ENCODE data around the gene SVEP1.

SVEP1 gene

DNA sequence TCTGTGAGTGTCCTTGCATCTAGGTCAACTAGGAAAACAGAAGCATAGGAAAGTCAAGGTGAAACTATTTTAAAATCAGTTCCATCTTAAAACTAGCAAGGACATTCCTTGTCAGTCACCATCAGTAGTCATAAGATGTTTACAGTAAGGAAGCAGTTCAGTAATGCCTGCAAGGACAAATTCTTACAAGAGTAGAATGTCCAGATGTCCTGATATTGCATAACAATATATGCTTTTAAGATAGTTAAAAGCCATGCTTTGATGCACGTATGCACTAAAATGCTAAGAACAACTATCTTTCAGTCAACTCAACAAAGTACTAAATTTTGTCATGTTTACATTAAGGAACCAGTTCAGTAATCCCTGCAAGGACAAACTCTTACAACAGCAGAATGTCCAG, 11.3 kb upstream of the SVEP1 start:
- no peaks in the 10 kb centered on the region for H3K4me1 ChIP-seq (ENCODE audit: control insufficient read depth in 1 of 2, insufficient read depth in 1 of 2, low read depth in 1 of 2, low read length in 1 of 2)
- H3K9me3 ChIP-seq = no peaks in the 10 kb centered on the region
- TF ChIP-seq, protein P1, sequence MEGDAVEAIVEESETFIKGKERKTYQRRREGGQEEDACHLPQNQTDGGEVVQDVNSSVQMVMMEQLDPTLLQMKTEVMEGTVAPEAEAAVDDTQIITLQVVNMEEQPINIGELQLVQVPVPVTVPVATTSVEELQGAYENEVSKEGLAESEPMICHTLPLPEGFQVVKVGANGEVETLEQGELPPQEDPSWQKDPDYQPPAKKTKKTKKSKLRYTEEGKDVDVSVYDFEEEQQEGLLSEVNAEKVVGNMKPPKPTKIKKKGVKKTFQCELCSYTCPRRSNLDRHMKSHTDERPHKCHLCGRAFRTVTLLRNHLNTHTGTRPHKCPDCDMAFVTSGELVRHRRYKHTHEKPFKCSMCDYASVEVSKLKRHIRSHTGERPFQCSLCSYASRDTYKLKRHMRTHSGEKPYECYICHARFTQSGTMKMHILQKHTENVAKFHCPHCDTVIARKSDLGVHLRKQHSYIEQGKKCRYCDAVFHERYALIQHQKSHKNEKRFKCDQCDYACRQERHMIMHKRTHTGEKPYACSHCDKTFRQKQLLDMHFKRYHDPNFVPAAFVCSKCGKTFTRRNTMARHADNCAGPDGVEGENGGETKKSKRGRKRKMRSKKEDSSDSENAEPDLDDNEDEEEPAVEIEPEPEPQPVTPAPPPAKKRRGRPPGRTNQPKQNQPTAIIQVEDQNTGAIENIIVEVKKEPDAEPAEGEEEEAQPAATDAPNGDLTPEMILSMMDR (IDR thresholded peaks at IDR 0.05) = no peak
- no peaks in the 10 kb centered on the region for H3K27me3 ChIP-seq
- no peak overlapping the region for H3K4me3 ChIP-seq (ENCODE audit: low read depth in 1 of 2, low read length in 1 of 2)
- no peak overlapping the region for H3K27ac ChIP-seq
- H3K36me3 ChIP-seq = no peaks in the 10 kb centered on the region

DNA sequence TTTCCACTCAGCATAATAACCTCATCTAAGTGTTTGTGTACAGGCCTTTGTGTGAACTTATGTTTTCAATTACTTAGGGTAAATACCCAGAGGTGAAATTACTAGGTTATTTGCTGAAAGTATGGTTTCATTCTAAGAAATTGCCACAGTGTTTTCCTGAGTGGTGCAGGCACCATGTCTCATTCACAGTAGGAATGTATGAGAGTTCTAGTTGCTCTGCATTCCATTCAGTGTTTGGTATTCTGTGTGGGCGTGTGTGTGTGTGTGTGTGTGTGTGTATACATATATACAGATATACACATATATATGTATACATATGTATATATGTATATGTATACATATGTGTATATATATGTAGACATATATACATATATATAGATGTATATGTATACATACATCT, 8.8 kb upstream of the SVEP1 start:
- Histone ChIP-seq H3K27ac (no peak overlapping the region), H3K4me3 (ENCODE audit: low read depth in 1 of 2, low read length in 1 of 2) (no peak overlapping the region), H3K9me3 (no peaks in the 10 kb centered on the region), H3K27me3 (peaks cover 18% of the 10 kb centered on the region), H3K36me3 (no peaks in the 10 kb centered on the region), H3K4me1 (ENCODE audit: control insufficient read depth in 1 of 2, insufficient read depth in 1 of 2, low read depth in 1 of 2, low read length in 1 of 2) (no peaks in the 10 kb centered on the region)
- TF ChIP-seq, protein P1 (IDR thresholded peaks at IDR 0.05) = no peak

DNA sequence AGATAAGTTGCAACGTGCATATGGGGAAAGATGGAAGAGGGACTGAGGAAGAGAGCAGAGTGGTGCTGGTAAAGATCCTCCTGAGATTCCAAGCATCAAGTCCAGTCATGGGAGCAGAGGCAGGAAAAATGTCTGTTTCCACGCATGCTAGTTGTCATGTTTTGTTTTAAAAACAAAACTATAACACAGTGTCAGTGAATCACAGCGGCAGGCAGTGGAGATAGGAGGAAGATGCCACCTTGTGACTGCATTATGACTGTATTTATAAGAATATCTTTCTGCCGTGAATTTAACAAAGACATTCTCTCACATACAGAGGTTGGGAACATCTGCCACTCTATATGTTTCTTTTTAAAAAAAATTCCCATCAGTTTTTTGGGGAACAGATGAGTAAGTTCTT, 3.7 kb upstream of the SVEP1 start:
- no peak overlapping the region for H3K4me3 ChIP-seq (ENCODE audit: low read depth in 1 of 2, low read length in 1 of 2)
- peaks cover 5 to 10% of the 10 kb centered on the region in 2 experiments for H3K4me1 ChIP-seq (ENCODE audit: control insufficient read depth in 1 of 2, insufficient read depth in 1 of 2, low read depth in 1 of 2, low read length in 1 of 2)
- H3K9me3 ChIP-seq = no peaks in the 10 kb centered on the region
- H3K36me3 ChIP-seq = no peaks in the 10 kb centered on the region
- no peak overlapping the region for H3K27ac ChIP-seq
- TF ChIP-seq, protein P1 (IDR thresholded peaks at IDR 0.05) = no peak
- H3K27me3 ChIP-seq = peaks cover 68% of the 10 kb centered on the region

DNA sequence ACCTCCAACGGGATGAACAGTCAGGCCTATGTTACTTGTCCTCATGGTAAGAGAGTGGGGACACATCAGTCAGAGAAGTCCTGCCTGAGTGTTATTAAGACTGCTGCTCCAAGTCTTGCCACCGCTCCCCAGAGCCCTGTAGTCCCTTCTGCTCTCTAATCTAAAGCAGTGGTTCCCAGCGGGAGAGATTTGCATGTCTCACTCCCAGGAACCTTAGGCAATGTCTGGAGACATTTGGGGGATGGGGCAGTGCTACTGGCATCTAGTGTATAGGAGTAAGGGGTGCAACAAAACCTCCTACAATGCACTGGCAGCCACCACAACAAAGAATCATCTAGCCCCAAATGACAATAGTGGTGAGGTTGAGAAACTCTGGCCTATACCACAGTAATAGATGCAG, 2.6 kb upstream of the SVEP1 start:
- H3K9me3 ChIP-seq = no peaks in the 10 kb centered on the region
- H3K4me3 ChIP-seq (ENCODE audit: low read depth in 1 of 2, low read length in 1 of 2) = no peak overlapping the region
- peaks cover 78% of the 10 kb centered on the region for H3K27me3 ChIP-seq
- H3K27ac ChIP-seq = no peak overlapping the region
- peaks cover 5 to 10% of the 10 kb centered on the region in 2 experiments for H3K4me1 ChIP-seq (ENCODE audit: control insufficient read depth in 1 of 2, insufficient read depth in 1 of 2, low read depth in 1 of 2, low read length in 1 of 2)
- no peaks in the 10 kb centered on the region for H3K36me3 ChIP-seq
- TF ChIP-seq, protein P1 (IDR thresholded peaks at IDR 0.05) = no peak

DNA sequence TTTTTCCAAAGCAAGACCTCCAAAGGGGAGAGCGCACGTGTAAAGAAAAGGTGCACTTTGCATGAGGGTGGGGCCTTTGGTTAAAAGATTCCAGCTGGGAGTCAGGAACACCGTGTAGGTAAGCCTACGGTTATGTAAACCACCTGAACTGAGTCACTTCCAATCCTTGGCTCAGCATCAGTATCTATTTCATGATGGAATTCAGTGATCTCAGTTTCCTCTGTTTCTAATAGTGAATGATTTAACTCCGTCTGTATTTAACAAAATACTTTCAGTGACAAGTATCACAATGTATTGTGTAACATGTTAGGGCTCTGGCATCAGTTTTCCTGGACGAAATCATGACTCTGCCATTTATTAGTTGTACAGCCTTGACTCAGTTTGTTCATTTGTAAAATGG, 1.3 kb upstream of the SVEP1 start:
- H3K9me3 ChIP-seq = no peaks in the 10 kb centered on the region
- H3K36me3 ChIP-seq = no peaks in the 10 kb centered on the region
- H3K27me3 ChIP-seq = peaks cover 91% of the 10 kb centered on the region
- no peak overlapping the region for H3K4me3 ChIP-seq (ENCODE audit: low read depth in 1 of 2, low read length in 1 of 2)
- TF ChIP-seq, protein P1 (IDR thresholded peaks at IDR 0.05) = no peak
- H3K27ac ChIP-seq = no peak overlapping the region
- H3K4me1 ChIP-seq (ENCODE audit: control insufficient read depth in 1 of 2, insufficient read depth in 1 of 2, low read depth in 1 of 2, low read length in 1 of 2) = peaks cover 5 to 10% of the 10 kb centered on the region in 2 experiments

DNA sequence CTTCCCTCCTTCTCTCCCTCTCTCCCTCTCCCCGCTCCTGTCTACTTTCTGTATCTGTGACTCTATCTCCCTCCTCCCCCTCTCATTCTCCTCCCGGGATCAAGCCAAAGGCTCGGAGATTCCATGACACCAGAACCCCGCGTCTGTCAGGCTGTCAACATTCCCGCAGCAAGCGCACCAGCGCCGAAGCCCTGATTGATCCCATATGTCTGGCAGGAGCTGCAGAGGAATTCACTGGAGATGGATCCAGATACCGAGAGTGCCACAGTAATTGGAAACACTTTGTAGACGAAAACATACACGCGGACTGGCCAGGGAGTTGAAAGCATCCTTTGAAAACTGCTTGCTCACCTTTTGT, 300 bp upstream of the SVEP1 start:
- H3K9me3 ChIP-seq = no peaks in the 10 kb centered on the region
- H3K36me3 ChIP-seq = no peaks in the 10 kb centered on the region
- no peak overlapping the region for H3K4me3 ChIP-seq (ENCODE audit: low read depth in 1 of 2, low read length in 1 of 2)
- no peak overlapping the region for H3K27ac ChIP-seq
- H3K27me3 ChIP-seq = peaks cover 98% of the 10 kb centered on the region
- H3K4me1 ChIP-seq (ENCODE audit: control insufficient read depth in 1 of 2, insufficient read depth in 1 of 2, low read depth in 1 of 2, low read length in 1 of 2) = peaks cover 5 to 10% of the 10 kb centered on the region in 2 experiments
- TF ChIP-seq, protein P1 (IDR thresholded peaks at IDR 0.05) = no peak

Data from neutrophil (primary cell).